OCI-LY3 (cell line): ENCODE results near the gene FPGS.

Experiments used
- H2AFZ ChIP-seq: fragments of 200-600, 300-600 bp; shearing (Covaris generic); 2 replicates; pipeline ENCODE4 v1.6.0; 2014; ENCODE audit warnings: antibody characterized with exemption, low read depth, low read length
- H3K27ac ChIP-seq: fragments of 200-600, 300-600 bp; sonication (generic); 2 replicates; pipeline ENCODE4 v1.5.1; 2014; ENCODE audit warnings: mild to moderate bottlenecking, low read length, moderate library complexity, mixed read lengths
- H3K27me3 ChIP-seq: fragments of 200-600, 300-600 bp; sonication (generic); 2 replicates; pipeline ENCODE4 v1.6.1; 2014; ENCODE audit warnings: low read depth, low read length, mixed read lengths
- H3K36me3 ChIP-seq: fragments of 200-600, 300-600 bp; sonication (generic); replicated peaks from 2 replicates; pipeline ENCODE3; 2014; ENCODE audit warnings: low read depth, low read length, mixed read lengths
- H3K4me1 ChIP-seq: fragments of 300-600, 200-600 bp; sonication (generic); 2 replicates; pipeline ENCODE4 v1.6.1; 2014; ENCODE audit warnings: low read length, mixed read lengths
- H3K4me2 ChIP-seq: fragments of 200-600, 300-600 bp; sonication (generic); 2 replicates; pipeline ENCODE4 v1.6.1; 2014; ENCODE audit warnings: low read length, mixed read lengths
- H3K4me3 ChIP-seq: fragments of 300-600, 200-600 bp; sonication (generic); 2 replicates; pipeline ENCODE4 v1.5.1; 2014; ENCODE audit warnings: antibody characterized with exemption, mild to moderate bottlenecking, low read length, moderate library complexity
- H3K79me2 ChIP-seq: fragments of 300-600, 200-600 bp; shearing (Covaris generic); 2 replicates; pipeline ENCODE4 v1.6.1; 2014; ENCODE audit warnings: mild to moderate bottlenecking, low read length, mixed read lengths
- H3K9ac ChIP-seq: fragments of 300-600, 200-600 bp; shearing (Covaris generic); 2 replicates; pipeline ENCODE4 v1.6.0; 2014; ENCODE audit warnings: mild to moderate bottlenecking, low read length, moderate library complexity
- H3K9me3 ChIP-seq: fragments of 200-600, 300-600 bp; shearing (Covaris generic); 2 replicates; pipeline ENCODE4 v1.6.1; 2014; ENCODE audit warnings: low read length, mixed read lengths; ENCODE audit not compliant: insufficient read depth
- H4K20me1 ChIP-seq: fragments of 200-600, 300-600 bp; sonication (generic); 2 replicates; pipeline ENCODE4 v1.6.1; 2016; ENCODE audit warnings: low read length, mixed read lengths; ENCODE audit not compliant: insufficient read depth
- EZH2phosphoT487 ChIP-seq: fragments of 200-600 bp; shearing (Covaris generic); IDR thresholded peaks from 2 replicates; pipeline ENCODE4 v1.6.1; 2018; ENCODE audit warnings: antibody characterized with exemption, mixed run types, low read depth
- TF ChIP-seq, protein P1 (sequence below): fragments of 200-600, 300-600 bp; sonication (generic); IDR thresholded peaks from 2 replicates; pipeline ENCODE4 v1.5.1; 2014; ENCODE audit warnings: antibody characterized with exemption, low read length, low read depth

The FPGS gene

GRCh38 chr9:127809540-127810377, 7.1 kb downstream of the FPGS start:
- no peak overlapping the region for H2AFZ ChIP-seq
- TF ChIP-seq, protein P1, sequence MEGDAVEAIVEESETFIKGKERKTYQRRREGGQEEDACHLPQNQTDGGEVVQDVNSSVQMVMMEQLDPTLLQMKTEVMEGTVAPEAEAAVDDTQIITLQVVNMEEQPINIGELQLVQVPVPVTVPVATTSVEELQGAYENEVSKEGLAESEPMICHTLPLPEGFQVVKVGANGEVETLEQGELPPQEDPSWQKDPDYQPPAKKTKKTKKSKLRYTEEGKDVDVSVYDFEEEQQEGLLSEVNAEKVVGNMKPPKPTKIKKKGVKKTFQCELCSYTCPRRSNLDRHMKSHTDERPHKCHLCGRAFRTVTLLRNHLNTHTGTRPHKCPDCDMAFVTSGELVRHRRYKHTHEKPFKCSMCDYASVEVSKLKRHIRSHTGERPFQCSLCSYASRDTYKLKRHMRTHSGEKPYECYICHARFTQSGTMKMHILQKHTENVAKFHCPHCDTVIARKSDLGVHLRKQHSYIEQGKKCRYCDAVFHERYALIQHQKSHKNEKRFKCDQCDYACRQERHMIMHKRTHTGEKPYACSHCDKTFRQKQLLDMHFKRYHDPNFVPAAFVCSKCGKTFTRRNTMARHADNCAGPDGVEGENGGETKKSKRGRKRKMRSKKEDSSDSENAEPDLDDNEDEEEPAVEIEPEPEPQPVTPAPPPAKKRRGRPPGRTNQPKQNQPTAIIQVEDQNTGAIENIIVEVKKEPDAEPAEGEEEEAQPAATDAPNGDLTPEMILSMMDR = no peak
- no peak for TF ChIP-seq EZH2phosphoT487
- H3K27ac ChIP-seq = no peak overlapping the region
- H3K4me3 ChIP-seq = no peak overlapping the region
- H4K20me1 ChIP-seq = 0 out of 2 replicates have a peak, but pooled peaks cover 4% of the 10 kb centered on the region
- H3K9me3 ChIP-seq = no peaks in the 10 kb centered on the region
- no peaks in the 10 kb centered on the region for H3K4me1 ChIP-seq
- peaks cover 48% of the 10 kb centered on the region for H3K36me3 ChIP-seq
- no peaks in the 10 kb centered on the region for H3K27me3 ChIP-seq
- H3K79me2 ChIP-seq = peaks cover 3% of the 10 kb centered on the region; the same call in 1 of the 2 replicates
- no peak overlapping the region for H3K4me2 ChIP-seq
- no peak overlapping the region for H3K9ac ChIP-seq

- no peak overlapping the region for H3K4me3 ChIP-seq
- no peaks in the 10 kb centered on the region for H3K4me1 ChIP-seq
- TF ChIP-seq, protein P1 = no peak
- no peak for TF ChIP-seq EZH2phosphoT487
- no peak overlapping the region for H3K27ac ChIP-seq
- H2AFZ ChIP-seq = no peak overlapping the region
- H3K9me3 ChIP-seq = no peaks in the 10 kb centered on the region
- peaks cover 3% of the 10 kb centered on the region; the same call in 1 of the 2 replicates for H3K79me2 ChIP-seq
- no peak overlapping the region for H3K4me2 ChIP-seq
- H3K27me3 ChIP-seq = no peaks in the 10 kb centered on the region
- H3K36me3 ChIP-seq = peaks cover 51% of the 10 kb centered on the region
- no peak overlapping the region for H3K9ac ChIP-seq
- 0 out of 2 replicates have a peak, but pooled peaks cover 4% of the 10 kb centered on the region for H4K20me1 ChIP-seq
Observed at GRCh38 chr9:127810378-127811187, 7.9 kb downstream of the FPGS start.

GRCh38 chr9:127812011-127812410, 9.3 kb downstream of the FPGS start:
- Histone ChIP-seq H3K27me3 (no peaks in the 10 kb centered on the region), H2AFZ (no peak overlapping the region), H3K9ac (no peak overlapping the region), H3K9me3 (no peaks in the 10 kb centered on the region), H3K27ac (no peak overlapping the region), H3K4me3 (no peak overlapping the region), H3K79me2 (no peaks in the 10 kb centered on the region), H3K36me3 (peaks cover 45% of the 10 kb centered on the region), H3K4me2 (no peak overlapping the region), H4K20me1 (0 out of 2 replicates have a peak, but pooled peaks cover 4% of the 10 kb centered on the region), H3K4me1 (no peaks in the 10 kb centered on the region)
- TF ChIP-seq, protein P1 = no peak
- TF ChIP-seq EZH2phosphoT487 = no peak
